HG02610 (cell line): Measurements from ENCODE around the gene PRKG2.

Experiments
- ATAC-seq: cut with Tn5 transposase; IDR thresholded peaks from one replicate; pipeline ENCODE4 v1.9.1; 2021; ENCODE audit warnings: mild to moderate bottlenecking, moderate library complexity; ENCODE audit not compliant: unreplicated experiment

The PRKG2 gene

DNA sequence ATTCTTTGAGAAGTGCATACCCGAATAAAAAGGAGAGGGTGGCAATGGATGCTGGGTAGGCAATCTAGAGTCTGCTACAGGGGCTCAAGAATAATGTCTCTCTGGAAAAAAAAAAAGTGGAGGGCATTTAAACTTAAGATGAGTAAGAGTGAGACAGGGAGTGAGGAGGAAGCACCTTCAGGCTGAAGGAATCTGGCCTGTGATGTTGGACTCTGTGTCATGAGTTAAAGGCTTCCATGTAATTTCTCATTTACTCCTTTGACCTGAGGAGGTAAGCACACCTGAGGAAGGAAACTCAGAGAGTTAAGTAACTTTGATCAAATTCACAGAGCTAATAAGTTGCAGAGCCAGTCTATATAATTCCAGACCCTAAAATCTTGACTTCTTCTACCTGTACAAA lies 3.2 kb upstream of the PRKG2 start:
- no peak for ATAC-seq

DNA sequence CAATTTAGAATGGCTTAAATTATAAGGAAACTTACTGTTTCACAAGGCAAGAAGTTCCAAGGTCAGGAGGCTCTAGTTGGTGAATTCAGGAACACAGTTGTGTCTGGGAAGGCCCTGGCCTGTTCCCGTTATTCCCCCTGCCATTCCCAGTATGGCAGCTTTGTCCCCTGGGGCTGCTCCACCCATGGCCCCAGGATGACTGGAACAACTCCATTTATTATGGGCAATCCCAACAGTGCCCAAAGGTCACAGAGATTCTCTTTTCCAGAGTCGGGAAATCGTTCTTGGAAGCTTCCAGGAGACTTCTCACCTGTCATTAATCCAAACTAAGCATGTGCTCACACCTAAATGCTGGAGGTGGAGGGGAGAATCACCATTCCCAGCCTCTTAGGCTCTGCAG lies 2.8 kb upstream of the PRKG2 start:
- no peak for ATAC-seq

DNA sequence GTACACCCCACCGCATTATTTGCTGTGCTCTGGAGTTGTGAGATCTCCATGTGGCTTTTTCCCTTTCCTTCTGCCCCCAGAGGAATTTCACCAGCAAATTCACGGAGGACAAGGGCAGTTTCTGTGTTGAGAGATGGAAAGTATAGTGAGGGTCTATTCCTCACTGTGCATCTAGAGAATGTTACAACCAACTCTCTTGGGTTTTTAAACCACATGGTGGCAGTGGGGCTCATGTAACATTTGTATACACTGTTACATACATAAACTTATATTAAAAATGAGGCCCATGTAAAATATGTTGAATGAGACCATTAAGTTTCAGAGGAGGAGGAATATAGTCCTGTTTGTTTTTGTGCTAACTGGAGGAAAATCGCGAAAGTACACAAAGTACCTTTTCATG lies 909 bp upstream of the PRKG2 start:
- ATAC-seq, result no peak

DNA sequence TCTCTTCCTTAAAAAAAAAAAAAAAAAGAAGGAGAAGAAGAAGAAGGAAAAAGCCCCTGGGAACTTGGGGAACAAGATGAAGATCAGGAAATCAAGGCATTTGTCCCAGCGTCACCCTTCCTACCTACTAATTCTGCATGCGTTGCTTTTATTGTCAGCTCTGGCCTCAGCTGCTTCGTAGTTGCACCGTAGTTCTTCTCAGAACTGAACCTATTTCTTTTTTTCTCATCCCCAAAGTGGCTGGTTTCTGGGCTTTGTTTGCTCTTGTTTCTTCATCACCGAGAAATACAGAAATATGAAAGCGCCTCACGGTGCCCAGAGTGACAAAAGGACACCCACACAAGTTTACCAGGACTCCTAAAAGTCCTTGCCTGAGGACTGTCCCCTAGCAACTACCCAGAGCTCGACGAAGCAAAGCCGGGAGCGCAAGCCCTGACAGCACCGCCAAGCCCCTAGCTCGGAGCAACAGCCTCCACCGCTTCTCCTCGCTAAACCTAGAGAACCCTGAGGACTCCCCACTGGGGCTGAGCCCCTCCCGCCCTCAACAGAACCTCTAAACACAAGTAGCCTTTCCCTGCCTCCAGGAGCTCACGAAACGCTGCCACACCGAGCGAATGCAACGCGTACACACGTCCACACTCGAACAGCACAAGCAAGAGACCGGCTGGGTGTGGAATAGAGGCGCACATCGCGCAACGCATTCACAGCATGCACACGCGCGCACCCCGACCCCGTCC lies 710 bp downstream of the PRKG2 start:
- ATAC-seq, result no peak

DNA sequence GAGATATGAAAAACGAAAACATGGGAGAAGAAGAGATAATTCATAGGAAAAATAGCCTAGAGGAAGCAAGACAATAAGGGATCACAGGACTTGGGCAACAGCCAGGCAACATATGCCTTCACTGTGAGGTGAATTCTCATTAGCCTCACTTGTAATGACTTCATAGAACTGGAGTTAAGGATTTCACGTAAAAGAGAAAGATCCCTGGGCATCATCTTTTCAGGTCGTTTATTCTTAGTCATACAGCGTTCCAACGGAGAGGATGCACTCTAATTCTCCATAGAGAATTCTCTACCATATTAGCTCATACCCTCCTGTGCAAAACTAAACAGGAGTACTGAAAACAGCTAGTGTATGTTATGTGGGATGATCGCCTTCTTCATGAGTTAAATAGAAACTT lies 1.4 kb downstream of the PRKG2 start:
- ATAC-seq, result no peak

DNA sequence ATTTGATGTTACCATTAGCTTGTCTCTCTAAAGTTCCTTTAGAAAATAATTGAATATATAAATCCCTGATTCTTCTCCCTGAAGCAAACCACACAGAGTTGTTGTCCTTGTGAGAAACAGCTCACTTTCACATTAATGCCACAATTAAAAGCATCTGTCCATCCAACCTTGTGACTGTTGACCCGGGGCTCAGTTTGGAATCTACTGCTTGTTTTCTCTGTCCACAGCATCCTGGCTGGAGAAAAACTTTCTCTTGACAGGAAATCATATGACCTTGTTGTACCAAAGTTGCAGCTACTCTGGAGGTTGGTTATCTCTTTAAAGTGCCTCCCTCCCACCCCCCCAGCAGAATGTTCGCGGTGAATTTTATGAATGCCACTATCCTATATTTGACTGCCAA lies 3.1 kb downstream of the PRKG2 start:
- ATAC-seq, result no peak

DNA sequence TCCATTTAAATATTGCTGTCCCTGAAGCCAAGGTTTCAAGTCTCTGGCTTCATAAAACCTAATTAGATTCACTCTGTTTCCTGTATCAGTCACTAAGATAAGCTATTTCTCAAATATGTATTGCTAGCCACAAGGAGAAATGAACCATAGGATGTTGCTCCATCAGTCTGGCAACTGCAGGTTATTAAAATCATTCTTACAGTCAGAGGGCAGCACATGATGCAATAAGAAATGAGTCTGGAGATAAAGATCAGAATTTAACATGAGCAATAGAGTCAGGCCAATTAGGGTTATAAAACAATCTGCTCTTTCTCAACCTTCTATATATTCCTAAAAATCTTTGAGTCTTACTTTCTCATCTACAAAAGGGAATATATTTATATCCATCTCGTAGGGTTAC lies 7.2 kb downstream of the PRKG2 start:
- no peak for ATAC-seq

DNA sequence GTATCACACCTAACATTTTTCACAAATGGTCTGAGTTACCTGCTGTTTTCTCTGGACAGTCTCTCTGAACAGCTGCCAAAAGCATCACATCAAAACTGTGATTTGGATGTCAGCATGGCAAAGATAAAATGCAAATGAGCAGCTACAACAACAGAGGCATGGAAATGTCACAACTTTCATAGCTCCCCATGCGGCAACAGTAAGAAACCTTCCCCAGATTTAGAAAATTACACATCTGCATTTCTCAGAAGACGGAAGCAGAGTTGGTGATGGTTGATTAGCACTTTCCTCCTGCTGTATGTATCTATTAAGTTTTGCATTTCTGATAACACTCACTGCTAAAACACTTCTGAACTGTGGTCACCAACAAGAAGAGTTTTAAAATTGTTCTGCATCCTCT lies 9.7 kb downstream of the PRKG2 start:
- no peak for ATAC-seq

DNA sequence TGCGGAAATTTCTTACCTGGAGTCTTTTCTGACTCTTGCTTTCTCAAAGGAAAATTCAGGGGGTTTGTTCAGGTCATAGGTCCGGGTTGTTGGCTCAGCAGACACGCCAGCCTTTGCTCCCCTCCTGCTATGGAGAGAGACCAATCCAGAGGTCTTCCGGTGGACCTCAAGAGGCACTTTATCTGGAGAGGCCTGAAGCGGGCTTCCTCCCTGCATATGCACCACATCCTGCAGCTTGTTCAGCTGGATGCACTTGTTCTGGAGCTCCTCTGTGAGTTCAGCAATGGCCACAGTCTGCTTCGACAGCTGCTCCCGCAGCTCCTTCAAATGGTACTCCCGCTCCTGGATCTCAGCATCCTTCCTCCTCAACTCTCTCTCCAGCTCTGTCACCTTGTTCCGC lies 10.5 kb downstream of the PRKG2 start:
- ATAC-seq, result no peak

DNA sequence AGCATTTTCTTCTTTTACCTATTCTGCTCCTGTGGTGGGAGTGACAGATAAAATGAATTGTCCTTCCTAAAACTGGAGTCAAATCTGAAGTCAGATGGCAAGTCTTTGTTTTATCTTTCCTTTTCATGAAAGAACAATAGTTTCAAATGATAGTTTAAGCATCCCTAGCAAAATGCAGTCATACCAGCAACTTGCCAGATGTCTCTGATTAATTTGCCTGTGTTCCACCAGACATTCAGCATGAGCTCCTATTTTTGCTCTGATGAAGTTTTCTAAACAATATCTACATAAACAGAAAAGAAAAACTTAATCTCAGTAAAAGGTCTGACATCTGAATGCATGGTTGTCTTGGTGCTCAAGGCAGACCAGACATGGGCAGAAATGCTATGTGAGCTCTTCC lies 15.2 kb downstream of the PRKG2 start:
- ATAC-seq, result no peak

DNA sequence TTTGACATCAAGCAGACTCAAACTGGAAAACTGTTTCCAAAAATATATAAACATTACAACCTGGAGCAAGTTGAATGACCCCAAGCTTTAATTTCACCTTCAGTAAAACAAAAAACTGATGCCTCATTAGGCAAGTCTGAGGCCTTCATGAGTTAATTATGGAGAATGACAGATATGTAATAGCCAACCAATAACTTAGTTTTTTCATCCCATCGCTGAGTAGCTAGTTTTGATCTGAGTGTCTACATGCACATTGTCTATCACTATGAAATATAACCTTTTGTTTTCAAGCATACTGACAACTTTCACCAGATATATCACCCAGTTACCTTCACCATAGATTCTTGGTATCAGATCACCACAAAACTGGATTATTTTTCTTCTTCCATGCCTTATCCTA lies 16.4 kb downstream of the PRKG2 start:
- no peak for ATAC-seq

DNA sequence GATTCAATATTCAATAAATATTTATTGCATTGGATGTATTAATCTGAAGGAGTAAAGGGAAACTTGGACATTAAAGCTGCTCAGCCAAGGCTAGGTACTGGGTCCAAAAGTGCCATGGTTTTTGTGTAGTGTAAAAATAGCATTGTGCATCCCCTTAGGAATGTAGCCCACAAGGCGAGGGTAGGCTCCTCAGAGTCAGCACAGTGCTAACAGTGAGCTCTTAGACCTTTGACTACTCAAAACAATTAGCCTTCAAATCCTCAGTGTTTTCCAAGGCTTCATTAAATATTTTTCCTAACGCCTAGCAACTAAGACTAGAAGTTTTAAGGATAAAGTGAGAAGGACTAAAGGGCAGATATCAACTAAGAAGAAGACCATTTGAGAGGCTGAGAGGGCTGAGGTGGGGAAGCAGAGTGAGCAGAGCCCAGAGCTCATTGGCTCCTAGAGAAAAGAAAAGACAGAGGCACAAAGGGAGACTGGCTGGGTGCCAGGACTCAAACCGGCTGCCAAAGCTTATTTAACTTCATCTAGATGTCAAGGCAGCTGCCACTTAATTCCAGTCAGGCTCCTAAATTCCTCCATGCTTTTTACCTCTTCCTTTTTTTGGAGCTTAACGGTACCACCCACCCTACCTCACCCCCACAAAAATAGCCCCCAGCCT lies 17.0 kb downstream of the PRKG2 start:
- ATAC-seq, result no peak

DNA sequence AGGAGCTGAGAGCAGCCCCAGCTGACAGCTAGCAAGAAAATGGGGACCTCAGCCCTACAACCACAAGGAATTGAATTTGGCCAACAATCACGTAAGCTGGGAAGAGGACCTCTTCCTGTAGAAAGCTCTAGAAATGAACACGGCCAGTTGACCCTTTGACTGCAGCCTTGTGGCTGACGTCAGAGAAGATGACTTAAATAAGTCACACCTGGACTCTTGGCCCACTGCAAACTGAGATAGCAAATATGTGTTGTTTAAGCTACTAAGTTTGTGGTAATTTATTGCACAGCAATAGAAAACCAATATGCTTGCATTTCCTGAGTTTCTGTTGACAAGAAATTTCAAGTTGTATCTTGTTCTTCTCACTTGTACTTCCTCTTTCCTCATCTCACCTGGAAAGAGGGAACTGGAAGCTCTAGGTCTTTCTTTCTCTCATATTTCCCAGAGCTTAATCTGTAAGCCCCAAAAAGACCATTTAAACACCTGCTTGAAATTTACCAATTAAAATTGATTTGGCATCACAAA lies 18.8 kb downstream of the PRKG2 start:
- no peak for ATAC-seq

DNA sequence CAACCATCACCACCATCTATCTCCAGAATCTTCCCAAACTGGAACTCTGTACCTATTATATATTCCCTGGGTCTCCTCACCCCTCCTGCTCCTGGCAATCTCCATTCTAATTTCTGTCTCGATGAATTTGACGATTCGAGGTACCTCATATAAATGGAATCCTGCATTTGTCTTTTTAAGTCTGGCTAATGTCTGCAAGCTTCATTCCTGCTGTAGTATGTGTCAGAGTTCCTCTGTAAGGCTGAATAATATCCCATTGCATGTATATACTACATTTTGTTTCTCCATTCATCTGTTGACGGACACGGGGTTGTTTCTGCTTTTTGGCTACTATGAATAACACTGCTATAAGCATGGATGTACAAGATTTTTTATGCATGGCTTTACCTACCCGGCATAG lies 19.5 kb downstream of the PRKG2 start:
- no peak for ATAC-seq

DNA sequence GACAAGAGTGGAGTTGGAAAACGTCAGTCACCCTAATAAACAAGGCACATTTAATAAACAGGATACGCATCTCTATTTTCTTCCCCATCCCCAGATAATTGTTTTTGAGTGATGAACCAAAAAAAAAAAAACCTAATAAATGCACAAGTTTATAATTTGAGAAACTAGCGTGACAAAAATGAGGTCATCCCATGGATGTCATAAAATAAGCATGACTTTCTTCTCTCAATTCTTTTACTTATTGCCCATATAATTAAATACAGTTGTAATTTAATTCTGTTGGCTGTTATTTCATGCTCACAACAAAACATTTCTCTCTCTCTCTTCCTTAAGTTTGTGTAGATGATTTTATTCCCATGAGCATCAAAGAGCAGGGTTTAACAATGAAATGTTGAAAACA lies 20.7 kb downstream of the PRKG2 start:
- no peak for ATAC-seq

DNA sequence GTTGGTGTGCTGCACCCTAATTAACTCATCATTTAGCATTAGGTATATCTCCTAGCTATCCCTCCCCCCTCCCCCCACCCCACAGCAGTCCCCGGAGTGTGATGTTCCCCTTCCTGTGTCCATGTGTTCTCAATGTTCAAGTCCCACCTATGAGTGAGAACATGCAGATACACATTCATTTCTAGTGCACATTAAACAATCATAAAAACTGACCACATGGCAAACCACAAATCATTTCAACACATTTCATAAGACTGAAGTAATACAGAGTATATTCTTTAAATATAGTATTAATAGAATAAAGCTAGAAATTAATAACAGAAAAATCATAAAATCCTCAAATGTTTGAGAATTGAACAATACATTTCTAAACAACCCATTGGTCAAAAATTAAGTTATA lies 34.1 kb downstream of the PRKG2 start:
- no peak for ATAC-seq

DNA sequence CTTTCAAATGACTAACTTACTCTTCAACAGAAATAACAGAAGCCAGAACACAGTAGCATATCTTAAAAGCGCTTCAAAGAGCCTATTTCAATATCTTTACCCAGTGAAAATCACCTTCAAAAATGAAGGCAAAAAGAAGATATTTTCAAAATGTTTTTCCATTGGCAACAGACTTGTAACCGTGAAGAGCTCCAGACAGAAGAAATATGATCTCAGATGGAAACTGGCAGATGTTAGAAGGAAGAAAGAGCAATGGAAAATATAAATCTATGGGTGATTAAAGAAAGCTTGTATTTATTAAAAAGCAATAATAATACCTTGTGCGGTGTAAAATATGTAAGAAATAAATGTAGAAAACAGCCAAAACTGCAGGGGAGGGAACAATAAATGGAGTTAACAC lies 35.7 kb downstream of the PRKG2 start:
- no peak for ATAC-seq

DNA sequence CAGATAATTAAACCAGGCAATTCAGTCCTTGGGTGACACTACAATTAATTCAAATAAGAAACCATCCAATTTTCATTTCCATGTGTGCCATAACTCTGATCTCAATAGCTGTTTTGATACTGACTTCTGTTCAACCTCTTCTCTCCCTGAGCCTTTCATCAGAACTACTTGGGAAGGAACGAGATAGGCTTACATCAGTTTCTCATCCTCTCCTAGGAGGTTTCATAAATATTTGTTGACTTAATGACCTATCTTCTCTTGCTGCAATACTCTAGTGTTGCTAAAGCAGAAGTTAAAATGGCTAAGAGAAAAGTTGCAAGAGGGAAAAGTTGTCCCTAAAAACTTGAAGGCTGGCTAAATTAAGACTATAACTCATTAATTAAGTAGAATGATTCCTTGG lies 41.8 kb downstream of the PRKG2 start:
- ATAC-seq, result no peak

DNA sequence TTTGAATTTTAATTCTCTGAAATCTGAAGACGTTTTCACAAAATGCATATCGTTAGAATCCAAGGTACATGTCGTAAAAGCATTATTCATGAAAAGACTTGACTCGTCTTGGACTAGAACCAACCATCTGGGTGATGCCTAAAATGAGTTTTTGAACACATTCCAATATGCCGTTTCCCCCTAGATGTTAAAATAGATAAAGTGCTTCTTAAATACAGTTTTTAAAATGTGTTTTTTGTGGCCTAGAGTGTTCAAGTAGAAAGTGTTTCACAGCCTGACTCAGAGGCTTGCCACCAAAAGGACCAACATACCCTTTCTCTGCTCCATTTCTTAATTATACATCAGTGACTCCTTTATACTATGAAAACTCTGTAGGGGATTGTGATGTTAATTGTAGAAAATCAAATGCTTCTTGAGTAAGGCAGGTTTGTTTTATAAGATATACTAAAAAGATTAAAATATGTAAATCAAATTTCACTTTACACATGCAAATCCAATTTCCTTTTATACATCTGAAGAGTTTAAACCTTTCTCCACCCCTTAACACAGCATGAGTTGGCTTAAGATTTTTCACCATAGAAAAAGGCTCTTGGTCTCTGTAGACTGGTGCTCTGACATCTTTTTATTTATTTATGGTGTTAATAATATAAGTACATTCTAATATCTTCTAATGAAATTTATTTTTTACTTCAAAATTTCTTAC lies 48.4 kb downstream of the PRKG2 start:
- no peak for ATAC-seq

DNA sequence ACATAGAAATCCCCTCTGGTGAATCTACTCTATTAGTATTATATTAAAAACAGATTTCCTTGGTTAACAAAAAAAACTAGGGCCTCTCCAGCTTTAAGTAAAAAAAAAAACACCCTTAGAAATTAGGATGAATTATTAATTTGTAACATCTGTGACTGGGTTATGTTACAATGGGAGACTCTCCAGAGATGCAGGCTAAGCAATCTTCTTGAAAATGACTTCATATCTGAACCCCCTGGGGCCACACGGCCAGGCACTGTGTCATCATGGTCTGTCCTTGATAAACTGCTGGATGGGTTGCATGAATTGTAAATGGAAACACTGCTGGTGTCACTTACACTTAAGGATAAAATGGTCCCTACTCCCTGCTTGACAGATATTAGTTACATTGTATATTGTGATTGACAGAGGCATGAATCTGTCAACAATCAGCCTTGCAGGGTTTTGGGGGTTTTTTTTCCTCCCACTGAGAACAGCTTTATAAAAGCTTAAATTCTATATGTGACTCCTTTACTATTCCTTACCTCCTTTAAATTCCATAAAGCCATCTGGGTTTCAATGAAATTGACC lies 49.1 kb downstream of the PRKG2 start:
- no peak for ATAC-seq

DNA sequence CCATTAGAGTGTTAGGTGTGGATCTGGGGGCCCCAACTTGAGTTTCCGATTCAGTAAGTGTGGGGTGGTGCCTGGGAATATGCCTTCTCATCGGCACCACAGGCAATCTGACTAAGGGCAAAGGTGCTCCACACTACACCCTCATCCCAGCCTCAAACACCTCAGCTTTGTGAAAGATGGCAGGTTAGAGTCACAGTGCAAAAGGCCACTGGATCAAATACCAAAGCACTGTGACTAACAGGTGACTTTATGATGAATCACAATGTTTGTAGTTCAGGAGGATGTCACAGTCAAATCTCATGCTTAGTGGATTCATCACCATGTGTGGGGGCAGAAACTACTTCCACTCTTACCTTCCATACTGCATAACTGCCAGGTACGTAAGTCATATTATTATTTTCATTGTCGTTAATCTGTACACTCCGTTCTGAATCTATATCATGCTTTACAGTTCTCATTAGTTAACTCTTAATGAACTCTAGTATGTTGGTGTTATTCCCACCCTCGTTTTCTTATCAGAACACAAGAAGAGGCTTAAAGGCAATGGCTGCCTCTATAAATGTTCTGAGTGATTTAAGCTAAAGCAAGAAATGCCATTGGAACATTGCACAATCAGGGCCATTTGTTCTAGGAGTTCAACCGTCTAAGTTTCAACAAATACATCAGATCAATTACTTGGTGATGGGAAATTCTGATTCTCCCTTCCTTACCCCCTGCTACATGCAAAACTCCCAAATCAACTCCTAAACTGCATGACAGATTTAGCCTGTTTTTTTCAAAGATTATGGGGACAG lies 50.2 kb downstream of the PRKG2 start:
- ATAC-seq, result no peak
